OCI-LY7 (cell line): ENCODE data around the gene SORCS1. TPM values are rescaled to one million over a fixed set of nuclear protein-coding genes. Genes with fewer than 3 reads are reported as not detected.

Source experiments
- BruUV-seq: library from RNA; stranded (reverse); fragments of 400-500 nt; replicated peaks from 2 replicates; lab custom pipeline; 2021; lab: Mats Ljungman, UMichigan
- CTCF ChIA-PET: fragments of 300-600 bp; sonication (Branson Sonifier 250); formaldehyde crosslinking; loops from one replicate; lab custom pipeline; 2022; ENCODE audit warnings: antibody characterized with exemption; ENCODE audit not compliant: unreplicated experiment; lab: Charles Lee
- POLR2A ChIA-PET: fragments of 300-600 bp; sonication (Branson Sonifier 250); formaldehyde crosslinking; loops from one replicate; lab custom pipeline; 2022; ENCODE audit warnings: antibody characterized with exemption; lab: Charles Lee
- DNase-seq: peaks from one replicate; pipeline ENCODE4 v3.0.0-alpha.2; 2015; ENCODE audit warnings: low spot score
- H2AFZ ChIP-seq: fragments of 200-600 bp; sonication (generic), shearing (Covaris generic); 2 replicates; pipeline ENCODE4 v1.6.1; 2014; ENCODE audit warnings: mild to moderate bottlenecking, antibody characterized with exemption, low read length, moderate library complexity
- H3K27ac ChIP-seq: fragments of 200-600 bp; sonication (generic); 2 replicates; pipeline ENCODE4 v1.5.1; 2014; ENCODE audit warnings: mixed run types, low read depth, mild to moderate bottlenecking, moderate library complexity, low read length, inconsistent platforms; ENCODE audit not compliant: poor library complexity, severe bottlenecking
- H3K36me3 ChIP-seq: fragments of 200-600 bp; sonication (generic); 2 replicates; pipeline ENCODE4 v1.6.1; 2014; ENCODE audit warnings: mild to moderate bottlenecking, antibody characterized with exemption, low read length, moderate library complexity, mixed read lengths; ENCODE audit not compliant: insufficient read depth
- H3K4me1 ChIP-seq: fragments of 200-600 bp; sonication (generic); 2 replicates; pipeline ENCODE4 v1.5.1; 2014; ENCODE audit warnings: mild to moderate bottlenecking, low read length; ENCODE audit not compliant: insufficient read depth, poor library complexity, severe bottlenecking
- H3K4me2 ChIP-seq: fragments of 200-600 bp; sonication (generic); 2 replicates; pipeline ENCODE4 v1.6.1; 2014; ENCODE audit warnings: mild to moderate bottlenecking, low read length
- H3K4me3 ChIP-seq: fragments of 200-600 bp; sonication (generic); 2 replicates; pipeline ENCODE4 v1.5.1; 2014; ENCODE audit warnings: mild to moderate bottlenecking, low read depth, low read length; ENCODE audit not compliant: poor library complexity, severe bottlenecking
- H3K79me2 ChIP-seq: fragments of 200-600 bp; sonication (generic); 2 replicates; pipeline ENCODE4 v1.6.1; 2016; ENCODE audit warnings: low read depth, mild to moderate bottlenecking, low read length, moderate library complexity, mixed read lengths; ENCODE audit not compliant: insufficient read depth
- H3K9me2 ChIP-seq: fragments of 200-600 bp; sonication (generic); 2 replicates; pipeline ENCODE4 v1.6.1; 2016; ENCODE audit warnings: mild to moderate bottlenecking, low read length, mixed read lengths; ENCODE audit not compliant: insufficient read depth
- H3K9me3 ChIP-seq: fragments of 200-600 bp; sonication (generic); 2 replicates; pipeline ENCODE4 v1.6.1; 2014; ENCODE audit warnings: mild to moderate bottlenecking, mixed run types, low read length, mixed read lengths
- H4K20me1 ChIP-seq: fragments of 200-600 bp; sonication (generic); 2 replicates; pipeline ENCODE4 v1.6.1; 2014; ENCODE audit warnings: mild to moderate bottlenecking, antibody characterized with exemption, low read length, moderate library complexity, mixed read lengths; ENCODE audit not compliant: insufficient read depth
- EZH2phosphoT487 ChIP-seq: fragments of 200-600 bp; sonication (generic); IDR thresholded peaks from 2 replicates; pipeline ENCODE4 v1.6.1; 2018; ENCODE audit warnings: low read depth, borderline replicate concordance, mild to moderate bottlenecking, mixed run types, antibody characterized with exemption, low read length, moderate library complexity, mixed read lengths
- intact Hi-C: fragments of 100-400 bp; cut with micrococcal nuclease; formaldehyde crosslinking; loops from one replicate; pipeline ENCODE4 v1.10.0; 2022; ENCODE audit not compliant: unreplicated experiment
- total RNA-seq, 2 experiments: library from RNA; depleted of rRNA in 1 of 2; stranded (reverse); fragments of >200 nt in 1 of 2; shearing (Covaris generic) in 1 of 2; gene quantifications; 2 replicates each; pipeline ENCODE4 v1.2.3, GENCODE V29; 2014 to 2022
- TF ChIP-seq, protein P1 (sequence below): fragments of 200-600 bp; sonication (generic); conservative IDR thresholded peaks from 2 replicates; pipeline ENCODE4 v1.5.1; 2014; ENCODE audit warnings: mild to moderate bottlenecking, antibody characterized with exemption, low read length, moderate library complexity, mixed read lengths

The SORCS1 gene
- total RNA-seq, 2 experiments from 2014 or later = not detected

DNA sequence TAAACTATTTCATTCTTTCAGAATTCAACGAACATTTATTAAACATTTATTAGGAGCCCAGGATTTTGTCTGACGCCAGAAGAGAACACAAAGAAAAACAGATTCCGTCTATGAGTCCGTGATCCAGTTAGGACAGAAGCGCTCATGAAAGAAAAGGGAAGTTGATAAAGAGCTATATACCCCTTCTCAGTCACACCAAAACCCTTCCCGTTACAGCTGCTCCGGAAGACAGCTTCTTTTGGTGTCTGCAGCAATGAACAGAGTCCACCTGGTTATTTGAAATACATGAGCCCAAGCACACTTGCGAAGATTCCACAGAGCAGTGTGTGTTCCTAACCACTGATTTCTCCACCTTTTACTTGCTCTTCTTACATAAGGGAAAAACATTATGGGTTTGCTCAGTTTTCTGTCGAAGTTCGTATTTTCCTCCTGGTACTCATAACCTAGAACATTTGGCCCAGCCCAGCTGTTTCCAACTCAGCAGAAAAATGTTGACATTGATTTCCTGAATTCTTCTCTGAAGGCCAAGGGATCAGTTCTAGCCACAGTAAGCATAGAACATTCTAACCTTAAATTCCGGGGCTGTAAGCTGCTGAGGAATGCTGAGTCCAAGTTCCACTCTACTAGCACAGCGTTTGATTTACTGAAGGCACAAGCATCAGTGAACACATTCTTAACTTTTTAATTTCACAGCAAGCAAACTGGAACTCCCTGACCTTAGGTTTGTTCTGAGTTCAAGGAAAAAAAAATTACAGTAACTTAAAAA lies 206.5 kb downstream of the SORCS1 start:
- BruUV-seq = no TSS peak
- Histone ChIP-seq H3K27ac (no peak overlapping the region), H3K4me3 (no peak overlapping the region), H2AFZ (no peak overlapping the region), H3K79me2 (no peaks in the 10 kb centered on the region), H3K9me2 (no peaks in the 10 kb centered on the region), H4K20me1 (no peaks in the 10 kb centered on the region), H3K4me1 (no peaks in the 10 kb centered on the region), H3K36me3 (no peaks in the 10 kb centered on the region), H3K9me3 (no peaks in the 10 kb centered on the region), H3K4me2 (no peak overlapping the region)
- POLR2A ChIA-PET = interaction anchor here (0.7 to 0.8 kb wide), 2 partner anchors 17 to 33 kb away, joined by 3 read pairs; no protein-coding TSS in a partner anchor
- CTCF ChIA-PET = no interaction called here
- no peak for DNase-seq
- intact Hi-C loops = no loop called here
- TF ChIP-seq EZH2phosphoT487 = no peak
- TF ChIP-seq, protein P1, sequence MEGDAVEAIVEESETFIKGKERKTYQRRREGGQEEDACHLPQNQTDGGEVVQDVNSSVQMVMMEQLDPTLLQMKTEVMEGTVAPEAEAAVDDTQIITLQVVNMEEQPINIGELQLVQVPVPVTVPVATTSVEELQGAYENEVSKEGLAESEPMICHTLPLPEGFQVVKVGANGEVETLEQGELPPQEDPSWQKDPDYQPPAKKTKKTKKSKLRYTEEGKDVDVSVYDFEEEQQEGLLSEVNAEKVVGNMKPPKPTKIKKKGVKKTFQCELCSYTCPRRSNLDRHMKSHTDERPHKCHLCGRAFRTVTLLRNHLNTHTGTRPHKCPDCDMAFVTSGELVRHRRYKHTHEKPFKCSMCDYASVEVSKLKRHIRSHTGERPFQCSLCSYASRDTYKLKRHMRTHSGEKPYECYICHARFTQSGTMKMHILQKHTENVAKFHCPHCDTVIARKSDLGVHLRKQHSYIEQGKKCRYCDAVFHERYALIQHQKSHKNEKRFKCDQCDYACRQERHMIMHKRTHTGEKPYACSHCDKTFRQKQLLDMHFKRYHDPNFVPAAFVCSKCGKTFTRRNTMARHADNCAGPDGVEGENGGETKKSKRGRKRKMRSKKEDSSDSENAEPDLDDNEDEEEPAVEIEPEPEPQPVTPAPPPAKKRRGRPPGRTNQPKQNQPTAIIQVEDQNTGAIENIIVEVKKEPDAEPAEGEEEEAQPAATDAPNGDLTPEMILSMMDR = no peak

DNA sequence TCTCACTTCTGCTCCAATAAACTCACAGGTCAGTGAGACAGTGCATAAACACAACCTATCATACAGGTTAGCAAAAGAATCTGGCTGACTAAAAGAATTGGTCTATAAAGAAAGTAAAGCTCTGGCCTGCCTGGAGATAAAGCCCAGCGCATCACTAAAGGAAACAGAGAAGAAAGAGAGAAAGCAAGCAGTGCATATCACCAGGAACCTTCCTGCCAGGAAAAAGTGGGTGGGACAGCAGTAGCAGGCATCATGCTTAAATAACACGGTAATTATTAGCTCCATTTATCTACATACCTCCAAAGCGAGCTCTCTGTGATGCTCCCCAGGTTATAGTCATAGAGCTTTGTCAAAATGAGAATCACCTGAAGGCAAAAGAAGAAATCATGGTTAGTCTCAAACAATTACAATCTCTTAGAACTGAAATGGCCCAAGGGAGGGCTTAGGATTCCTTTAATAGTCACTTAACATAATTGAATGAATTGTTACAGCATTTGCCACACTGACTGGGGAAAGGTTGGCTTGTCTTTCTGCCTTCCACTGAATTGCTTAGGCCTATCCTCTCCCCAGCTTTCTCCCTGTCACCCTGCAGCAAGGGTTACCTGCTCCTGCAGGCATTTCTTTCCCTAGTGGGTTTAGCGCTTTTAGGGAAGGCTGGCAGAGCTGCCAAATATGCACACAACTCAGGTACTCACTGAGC lies 208.1 kb downstream of the SORCS1 start:
- POLR2A ChIA-PET = interaction anchor here (0.6 kb wide), 1 partner anchor 1663 kb away, joined by 4 read pairs; no protein-coding TSS in a partner anchor
- CTCF ChIA-PET = no interaction called here
- H3K79me2 ChIP-seq = no peaks in the 10 kb centered on the region

More for the DNA sequence above, 208.1 kb downstream of the SORCS1 start:
- Histone ChIP-seq H3K4me3 (no peak overlapping the region), H3K9me3 (no peaks in the 10 kb centered on the region), H3K27ac (no peak overlapping the region), H3K9me2 (no peaks in the 10 kb centered on the region), H3K4me1 (no peaks in the 10 kb centered on the region), H3K4me2 (no peak overlapping the region), H2AFZ (no peak overlapping the region), H3K36me3 (no peaks in the 10 kb centered on the region), H4K20me1 (no peaks in the 10 kb centered on the region)
- no peak for TF ChIP-seq EZH2phosphoT487
- TF ChIP-seq, protein P1 = no peak
- DNase-seq = no peak
- no TSS peak for BruUV-seq
- intact Hi-C loops = no loop called here
